Transverse colon (tissue), 4 donors: ENCODE data around the gene INTS15. TPM values are rescaled to one million over a fixed set of nuclear protein-coding genes. Genes with fewer than 3 reads are reported as not detected.

Experiments used
- DNase-seq: peaks from one replicate; pipeline ENCODE4 v3.0.0-alpha.2; 2019
- H3K27ac ChIP-seq, 4 donors: fragments of 200-600 bp; sonication (generic); 2 replicates each; pipeline ENCODE4 v1.5.1; 2016 to 2018; ENCODE audit warnings: inconsistent platforms in 4 of 4
- H3K27me3 ChIP-seq: fragments of 200-600 bp; sonication (generic); 2 replicates; pipeline ENCODE4 v1.5.1; 2017; ENCODE audit warnings: inconsistent platforms
- H3K36me3 ChIP-seq, 4 donors: fragments of 200-600 bp; sonication (generic); 2 replicates each; pipeline ENCODE4 v1.5.1; 2017 to 2019; ENCODE audit warnings: inconsistent platforms in 4 of 4
- H3K4me1 ChIP-seq, 4 donors: fragments of 200-600 bp; sonication (generic); 2 replicates each; pipeline ENCODE4 v1.5.1; 2017 to 2020; ENCODE audit warnings: inconsistent platforms in 4 of 4
- H3K4me3 ChIP-seq, 4 donors: fragments of 200-600 bp; sonication (generic); 1 replicate in 1 of 4; 2 replicates in 3 of 4; pipeline versions ENCODE4 v1.5.1 to v1.6.1; 2017 to 2019; ENCODE audit warnings: inconsistent platforms in 4 of 4
- H3K9me3 ChIP-seq, 2 donors: fragments of 200-600 bp; sonication (generic); 2 replicates each; pipeline ENCODE4 v1.5.1; 2017 to 2019; ENCODE audit warnings: inconsistent platforms in 2 of 2
- EP300 ChIP-seq: sonication (generic); formaldehyde crosslinking; IDR thresholded peaks from one replicate; pipeline ENCODE4 v1.6.1; 2017; ENCODE audit warnings: antibody characterized with exemption, low read depth
- POLR2A ChIP-seq: fragments of 450-650 bp; IDR thresholded peaks from one replicate; pipeline ENCODE4 v1.6.1; 2016; ENCODE audit warnings: antibody characterized with exemption, mild to moderate bottlenecking, moderate library complexity
- POLR2AphosphoS5 ChIP-seq, 3 donors: sonication (generic); formaldehyde crosslinking; IDR thresholded peaks; one replicate each; pipeline ENCODE4 v1.6.1; 2016; ENCODE audit warnings: antibody characterized with exemption in 3 of 3
- WGBS, 2 donors: methylation state at CpG; one replicate each; pipeline ENCODE4 v1.1.5; 2018; ENCODE audit warnings: low coverage in 1 of 2; 5-methylcytosine and 5-hydroxymethylcytosine counted together
- in situ Hi-C, 4 donors: fragments of 200-750 bp; cut with MboI; loops; one replicate each; pipeline versions ENCODE4 v1.15.0 to v1.15.1; 2017; ENCODE audit warnings: low sequenced_read_pairs in 3 of 4, low pct_ligation_motif_present in 1 of 4, low pct_unique_long_range_greater_than_20kb in 1 of 4
- intact Hi-C: fragments of 100-400 bp; cut with DNase I; formaldehyde crosslinking; loops from one replicate; pipeline ENCODE4 v1.15.1; 2023; ENCODE audit warnings: low total_unique reads
- total RNA-seq, 4 donors: library from RNA; depleted of rRNA; stranded (reverse); fragments of >200 nt; gene quantifications; one replicate each; pipeline ENCODE4 v1.1.0, GENCODE V29; 2016
- TF ChIP-seq, protein P1 (sequence below), 5 experiments: fragments of 200-600 bp in 3 of 5; fragments of 450-650 bp in 2 of 5; sonication (generic) in 3 of 5; IDR thresholded peaks; 1 replicate in 2 of 5; 2 replicates in 3 of 5; pipeline ENCODE4 v1.5.1; 2016 to 2017; ENCODE audit warnings: antibody characterized with exemption in 5 of 5, inconsistent platforms in 3 of 5, mild to moderate bottlenecking in 2 of 5, moderate library complexity in 1 of 5

INTS15 gene
- total RNA-seq, 4 donors from 2014 or later: 21.8 to 56.5 (median 32.6) TPM

- intact Hi-C loops: no loop called here
- 99% methylated on average over 45 of the region's 67 CpGs; no CpG with 5 or more reads in 1 of the 2 donors for WGBS, 2 donors
- H3K4me3 ChIP-seq: no peak overlapping the region
- H3K27ac ChIP-seq: no peak overlapping the region
- H3K27me3 ChIP-seq: no peaks in the 10 kb centered on the region
- no peaks in the 10 kb centered on the region for H3K36me3 ChIP-seq
- H3K9me3 ChIP-seq: no peaks in the 10 kb centered on the region
- in situ Hi-C loops: no loop called here
- peaks cover 0 to 17% (median 0%) of the 10 kb centered on the region in 4 donors for H3K4me1 ChIP-seq
- TF ChIP-seq POLR2A (no peak), EP300 (no peak), POLR2AphosphoS5 (IDR thresholded peaks at IDR 0.05) (no peak)
- TF ChIP-seq, protein P1, sequence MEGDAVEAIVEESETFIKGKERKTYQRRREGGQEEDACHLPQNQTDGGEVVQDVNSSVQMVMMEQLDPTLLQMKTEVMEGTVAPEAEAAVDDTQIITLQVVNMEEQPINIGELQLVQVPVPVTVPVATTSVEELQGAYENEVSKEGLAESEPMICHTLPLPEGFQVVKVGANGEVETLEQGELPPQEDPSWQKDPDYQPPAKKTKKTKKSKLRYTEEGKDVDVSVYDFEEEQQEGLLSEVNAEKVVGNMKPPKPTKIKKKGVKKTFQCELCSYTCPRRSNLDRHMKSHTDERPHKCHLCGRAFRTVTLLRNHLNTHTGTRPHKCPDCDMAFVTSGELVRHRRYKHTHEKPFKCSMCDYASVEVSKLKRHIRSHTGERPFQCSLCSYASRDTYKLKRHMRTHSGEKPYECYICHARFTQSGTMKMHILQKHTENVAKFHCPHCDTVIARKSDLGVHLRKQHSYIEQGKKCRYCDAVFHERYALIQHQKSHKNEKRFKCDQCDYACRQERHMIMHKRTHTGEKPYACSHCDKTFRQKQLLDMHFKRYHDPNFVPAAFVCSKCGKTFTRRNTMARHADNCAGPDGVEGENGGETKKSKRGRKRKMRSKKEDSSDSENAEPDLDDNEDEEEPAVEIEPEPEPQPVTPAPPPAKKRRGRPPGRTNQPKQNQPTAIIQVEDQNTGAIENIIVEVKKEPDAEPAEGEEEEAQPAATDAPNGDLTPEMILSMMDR (IDR thresholded peaks at IDR 0.05): no peak
- DNase-seq: no peak
Measured at GRCh38 chr7:6622134-6622710, 32.4 kb downstream of the INTS15 start.

DNA sequence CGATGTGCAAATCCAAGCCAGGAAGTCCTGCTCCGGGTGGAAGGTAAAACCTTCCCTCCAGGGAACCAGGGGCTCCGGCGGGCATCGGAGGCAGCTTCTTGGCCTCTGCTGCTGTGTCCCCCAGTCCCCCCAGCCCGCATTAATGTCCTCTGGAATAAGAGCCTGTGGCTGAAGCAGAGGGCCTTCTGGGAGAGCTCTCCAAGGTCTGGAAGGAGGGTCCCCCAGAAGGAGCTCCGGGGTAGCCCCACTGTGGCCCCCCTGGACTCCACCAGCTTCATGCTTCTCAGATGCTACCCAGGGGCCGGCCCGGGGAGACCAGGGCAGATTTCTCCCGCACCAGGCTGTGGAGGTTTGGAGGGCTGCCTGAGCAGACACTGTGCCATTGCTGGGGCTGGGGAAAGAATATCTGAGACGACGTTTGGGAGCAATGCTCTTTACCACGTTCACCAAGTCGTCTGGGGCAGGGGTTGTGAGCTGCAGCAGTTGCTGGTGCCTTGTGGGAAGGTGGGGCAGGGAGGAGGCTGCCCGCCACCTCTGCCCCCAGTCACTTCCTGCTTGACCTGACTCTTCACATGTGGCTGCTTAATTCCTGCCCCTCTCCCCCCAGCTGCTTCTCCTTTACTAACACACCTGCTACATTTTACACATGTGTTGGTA lies 33.9 kb downstream of the INTS15 start:
- 38 to 73% methylated on average over 1 to 11 of the region's 15 CpGs for WGBS, 2 donors
- intact Hi-C loops: no loop called here
- Histone ChIP-seq H3K4me3 (no peak overlapping the region), H3K4me1 (peaks cover 0 to 17% (median 0%) of the 10 kb centered on the region in 4 donors), H3K27ac (no peak overlapping the region), H3K9me3 (no peaks in the 10 kb centered on the region), H3K36me3 (no peaks in the 10 kb centered on the region), H3K27me3 (no peaks in the 10 kb centered on the region)
- no peak for DNase-seq
- in situ Hi-C loops: no loop called here
- no peak for TF ChIP-seq POLR2A
- TF ChIP-seq EP300: no peak
- TF ChIP-seq, protein P1 (IDR thresholded peaks at IDR 0.05): no peak
- no peak for TF ChIP-seq POLR2AphosphoS5 (IDR thresholded peaks at IDR 0.05)

GRCh38 chr7:6624246-6624611 lies 34.4 kb downstream of the INTS15 start:
- in situ Hi-C loops: no loop called here
- DNase-seq: no peak
- no peak overlapping the region for H3K27ac ChIP-seq
- H3K4me1 ChIP-seq: peaks cover 0 to 17% (median 0%) of the 10 kb centered on the region in 4 donors
- H3K4me3 ChIP-seq: no peak overlapping the region
- TF ChIP-seq EP300 (no peak), POLR2A (no peak), POLR2AphosphoS5 (IDR thresholded peaks at IDR 0.05) (no peak)
- TF ChIP-seq, protein P1 (IDR thresholded peaks at IDR 0.05): no peak
- 0 to 80% methylated on average over 1 to 3 of the region's 3 CpGs for WGBS, 2 donors
- no peaks in the 10 kb centered on the region for H3K36me3 ChIP-seq
- no peaks in the 10 kb centered on the region for H3K9me3 ChIP-seq
- H3K27me3 ChIP-seq: no peaks in the 10 kb centered on the region
- intact Hi-C loops: no loop called here

GRCh38 chr7:6628045-6628444 lies 38.2 kb downstream of the INTS15 start:
- H3K9me3 ChIP-seq: no peaks in the 10 kb centered on the region
- TF ChIP-seq POLR2A (no peak), EP300 (no peak), POLR2AphosphoS5 (IDR thresholded peaks at IDR 0.05) (no peak)
- TF ChIP-seq, protein P1 (IDR thresholded peaks at IDR 0.05): no peak
- H3K36me3 ChIP-seq: no peaks in the 10 kb centered on the region
- intact Hi-C loops: no loop called here
- in situ Hi-C loops: no loop called here
- no peak for DNase-seq
- no peak overlapping the region for H3K4me3 ChIP-seq
- no peak overlapping the region for H3K27ac ChIP-seq
- H3K4me1 ChIP-seq: no peaks in the 10 kb centered on the region
- no peaks in the 10 kb centered on the region for H3K27me3 ChIP-seq
- 90 to 100% methylated on average over 1 to 6 of the region's 6 CpGs for WGBS, 2 donors
